ENCODE results near the gene SETBP1. TPM values are rescaled to one million over a fixed set of nuclear protein-coding genes. Genes with fewer than 3 reads are reported as not detected.

The SETBP1 gene
- total RNA-seq, 1 experiment from 2014 or later, result 9.6 TPM

DNA sequence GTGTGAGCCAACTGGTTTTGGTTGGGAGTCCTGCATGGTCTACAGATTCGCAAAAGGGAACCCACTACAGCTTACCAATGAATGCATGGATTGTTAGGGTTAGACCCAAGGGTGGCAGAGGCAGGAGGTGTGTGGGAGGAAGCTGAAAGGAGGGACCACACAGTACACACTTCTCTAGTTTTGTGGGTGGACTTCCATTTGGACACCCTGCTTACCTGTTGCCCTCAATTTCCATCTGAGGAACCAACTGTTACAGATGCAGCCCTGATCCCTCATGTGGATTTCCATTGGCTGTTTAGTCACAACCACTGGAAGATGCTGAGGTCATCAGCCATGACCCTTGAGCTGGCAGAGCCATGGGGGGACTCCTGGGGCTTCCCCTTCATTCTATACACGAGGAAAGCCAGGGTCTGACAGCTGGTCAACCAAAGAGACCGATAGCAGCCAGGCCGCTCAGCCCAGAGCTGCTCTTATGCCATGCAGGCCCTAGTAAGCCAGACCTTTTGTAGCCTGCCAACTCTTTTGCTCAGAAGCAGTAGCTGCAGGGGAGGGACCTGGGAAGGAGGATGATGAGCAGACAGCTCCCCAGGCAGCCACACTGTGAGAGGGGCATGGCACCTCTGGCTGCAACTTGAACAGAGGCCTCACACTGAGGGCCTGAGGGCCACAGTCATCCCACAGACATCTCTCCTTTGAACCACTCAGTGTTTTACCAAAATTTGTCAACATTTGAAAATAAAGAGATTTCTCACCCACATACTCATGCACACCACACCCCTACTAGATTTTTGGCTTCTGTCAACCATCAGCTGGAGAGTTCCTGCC is 162.1 kb downstream of the SETBP1 start:
- no peaks in the 10 kb centered on the region for H3K27me3 Mint-ChIP-seq (ENCODE audit: low read depth)
- no peak overlapping the region for H3K27ac Mint-ChIP-seq
- H3K4me1 Mint-ChIP-seq, result peaks cover 37% of the 10 kb centered on the region
- DNase-seq (ENCODE audit: low spot score) (no peak), ATAC-seq (no peak)
- peaks cover 8% of the 10 kb centered on the region for H3K9me3 Mint-ChIP-seq
- TF ChIP-seq FOXK1 (CRISPR knock-in tag; IDR thresholded peaks at IDR 0.05) (no peak), ZNF396 (CRISPR knock-in tag; IDR thresholded peaks at IDR 0.05; ENCODE audit: borderline replicate concordance) (no peak)
- no peak overlapping the region for H3K4me3 Mint-ChIP-seq
- no peaks in the 10 kb centered on the region for H3K36me3 Mint-ChIP-seq
- ChIA-PET POLR2A (no interaction called here), CTCF (no interaction called here)

DNA sequence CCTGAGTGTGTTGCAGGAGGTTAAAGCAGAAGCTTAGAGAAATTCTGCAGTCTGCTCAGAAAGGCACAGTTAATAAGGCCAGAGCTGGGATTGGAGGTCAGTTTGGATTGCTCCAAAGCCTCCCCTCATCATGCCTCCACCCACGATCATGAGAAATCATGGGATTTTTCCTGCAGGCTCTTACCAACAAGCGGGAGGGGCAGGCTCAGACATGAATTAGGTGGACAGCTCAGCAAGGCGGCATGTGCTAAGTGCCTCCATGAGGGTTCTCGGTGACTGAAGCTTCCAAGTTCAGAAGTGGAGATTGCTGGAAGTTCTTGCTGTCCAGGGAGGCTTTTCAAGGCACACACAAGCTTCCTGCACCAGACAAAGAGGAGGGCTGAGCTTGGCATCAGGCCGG is 163.8 kb downstream of the SETBP1 start:
- CTCF ChIA-PET, result no interaction called here
- Mint-ChIP-seq H3K27me3 (ENCODE audit: low read depth) (no peaks in the 10 kb centered on the region), H3K27ac (no peak overlapping the region), H3K4me1 (peaks cover 40% of the 10 kb centered on the region), H3K36me3 (no peaks in the 10 kb centered on the region), H3K9me3 (peaks cover 8% of the 10 kb centered on the region), H3K4me3 (no peak overlapping the region)
- no peak for ATAC-seq
- POLR2A ChIA-PET, result no interaction called here
- TF ChIP-seq SOX15 (CRISPR knock-in tag; IDR thresholded peaks at IDR 0.05) (no peak), JUN (CRISPR knock-in tag; IDR thresholded peaks at IDR 0.05) (no peak), MXD4 (CRISPR knock-in tag; IDR thresholded peaks at IDR 0.05; ENCODE audit: borderline replicate concordance) (no peak), CREM (CRISPR knock-in tag; IDR thresholded peaks at IDR 0.05) (no peak), ELF4 (CRISPR knock-in tag; IDR thresholded peaks at IDR 0.05; ENCODE audit: low read depth) (no peak), GABPB1 (CRISPR knock-in tag; IDR thresholded peaks at IDR 0.05) (no peak), ATF1 (CRISPR knock-in tag; IDR thresholded peaks at IDR 0.05) (no peak), NFYB (CRISPR knock-in tag; conservative IDR thresholded peaks at IDR 0.05; ENCODE audit: low read depth) (no peak), GRHL2 (CRISPR knock-in tag; IDR thresholded peaks at IDR 0.05; ENCODE audit: insufficient replicate concordance, severe bottlenecking) (no peak), ZNF396 (CRISPR knock-in tag; IDR thresholded peaks at IDR 0.05; ENCODE audit: borderline replicate concordance) (no peak), ZNF138 (CRISPR knock-in tag; conservative IDR thresholded peaks at IDR 0.05) (no peak), SMAD3 (CRISPR knock-in tag; IDR thresholded peaks at IDR 0.05; ENCODE audit: borderline replicate concordance) (no peak), NR2C2 (CRISPR knock-in tag; IDR thresholded peaks at IDR 0.05) (no peak), NR1H2 (CRISPR knock-in tag; IDR thresholded peaks at IDR 0.05) (no peak)
- TF ChIP-seq, protein P1, sequence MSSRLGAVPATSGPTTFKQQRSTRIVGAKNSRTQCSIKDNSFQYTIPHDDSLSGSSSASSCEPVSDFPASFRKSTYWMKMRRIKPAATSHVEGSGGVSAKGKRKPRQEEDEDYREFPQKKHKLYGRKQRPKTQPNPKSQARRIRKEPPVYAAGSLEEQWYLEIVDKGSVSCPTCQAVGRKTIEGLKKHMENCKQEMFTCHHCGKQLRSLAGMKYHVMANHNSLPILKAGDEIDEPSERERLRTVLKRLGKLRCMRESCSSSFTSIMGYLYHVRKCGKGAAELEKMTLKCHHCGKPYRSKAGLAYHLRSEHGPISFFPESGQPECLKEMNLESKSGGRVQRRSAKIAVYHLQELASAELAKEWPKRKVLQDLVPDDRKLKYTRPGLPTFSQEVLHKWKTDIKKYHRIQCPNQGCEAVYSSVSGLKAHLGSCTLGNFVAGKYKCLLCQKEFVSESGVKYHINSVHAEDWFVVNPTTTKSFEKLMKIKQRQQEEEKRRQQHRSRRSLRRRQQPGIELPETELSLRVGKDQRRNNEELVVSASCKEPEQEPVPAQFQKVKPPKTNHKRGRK (CRISPR knock-in tag; IDR thresholded peaks at IDR 0.05; ENCODE audit: borderline replicate concordance), result no peak
- TF ChIP-seq, protein P2, sequence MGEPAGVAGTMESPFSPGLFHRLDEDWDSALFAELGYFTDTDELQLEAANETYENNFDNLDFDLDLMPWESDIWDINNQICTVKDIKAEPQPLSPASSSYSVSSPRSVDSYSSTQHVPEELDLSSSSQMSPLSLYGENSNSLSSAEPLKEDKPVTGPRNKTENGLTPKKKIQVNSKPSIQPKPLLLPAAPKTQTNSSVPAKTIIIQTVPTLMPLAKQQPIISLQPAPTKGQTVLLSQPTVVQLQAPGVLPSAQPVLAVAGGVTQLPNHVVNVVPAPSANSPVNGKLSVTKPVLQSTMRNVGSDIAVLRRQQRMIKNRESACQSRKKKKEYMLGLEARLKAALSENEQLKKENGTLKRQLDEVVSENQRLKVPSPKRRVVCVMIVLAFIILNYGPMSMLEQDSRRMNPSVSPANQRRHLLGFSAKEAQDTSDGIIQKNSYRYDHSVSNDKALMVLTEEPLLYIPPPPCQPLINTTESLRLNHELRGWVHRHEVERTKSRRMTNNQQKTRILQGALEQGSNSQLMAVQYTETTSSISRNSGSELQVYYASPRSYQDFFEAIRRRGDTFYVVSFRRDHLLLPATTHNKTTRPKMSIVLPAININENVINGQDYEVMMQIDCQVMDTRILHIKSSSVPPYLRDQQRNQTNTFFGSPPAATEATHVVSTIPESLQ (CRISPR knock-in tag; IDR thresholded peaks at IDR 0.05), result no peak
- TF ChIP-seq, protein P3, sequence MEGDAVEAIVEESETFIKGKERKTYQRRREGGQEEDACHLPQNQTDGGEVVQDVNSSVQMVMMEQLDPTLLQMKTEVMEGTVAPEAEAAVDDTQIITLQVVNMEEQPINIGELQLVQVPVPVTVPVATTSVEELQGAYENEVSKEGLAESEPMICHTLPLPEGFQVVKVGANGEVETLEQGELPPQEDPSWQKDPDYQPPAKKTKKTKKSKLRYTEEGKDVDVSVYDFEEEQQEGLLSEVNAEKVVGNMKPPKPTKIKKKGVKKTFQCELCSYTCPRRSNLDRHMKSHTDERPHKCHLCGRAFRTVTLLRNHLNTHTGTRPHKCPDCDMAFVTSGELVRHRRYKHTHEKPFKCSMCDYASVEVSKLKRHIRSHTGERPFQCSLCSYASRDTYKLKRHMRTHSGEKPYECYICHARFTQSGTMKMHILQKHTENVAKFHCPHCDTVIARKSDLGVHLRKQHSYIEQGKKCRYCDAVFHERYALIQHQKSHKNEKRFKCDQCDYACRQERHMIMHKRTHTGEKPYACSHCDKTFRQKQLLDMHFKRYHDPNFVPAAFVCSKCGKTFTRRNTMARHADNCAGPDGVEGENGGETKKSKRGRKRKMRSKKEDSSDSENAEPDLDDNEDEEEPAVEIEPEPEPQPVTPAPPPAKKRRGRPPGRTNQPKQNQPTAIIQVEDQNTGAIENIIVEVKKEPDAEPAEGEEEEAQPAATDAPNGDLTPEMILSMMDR (IDR thresholded peaks at IDR 0.05), result no peak
- TF ChIP-seq, protein P4, sequence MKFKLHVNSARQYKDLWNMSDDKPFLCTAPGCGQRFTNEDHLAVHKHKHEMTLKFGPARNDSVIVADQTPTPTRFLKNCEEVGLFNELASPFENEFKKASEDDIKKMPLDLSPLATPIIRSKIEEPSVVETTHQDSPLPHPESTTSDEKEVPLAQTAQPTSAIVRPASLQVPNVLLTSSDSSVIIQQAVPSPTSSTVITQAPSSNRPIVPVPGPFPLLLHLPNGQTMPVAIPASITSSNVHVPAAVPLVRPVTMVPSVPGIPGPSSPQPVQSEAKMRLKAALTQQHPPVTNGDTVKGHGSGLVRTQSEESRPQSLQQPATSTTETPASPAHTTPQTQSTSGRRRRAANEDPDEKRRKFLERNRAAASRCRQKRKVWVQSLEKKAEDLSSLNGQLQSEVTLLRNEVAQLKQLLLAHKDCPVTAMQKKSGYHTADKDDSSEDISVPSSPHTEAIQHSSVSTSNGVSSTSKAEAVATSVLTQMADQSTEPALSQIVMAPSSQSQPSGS (CRISPR knock-in tag; IDR thresholded peaks at IDR 0.05; ENCODE audit: borderline replicate concordance, low read depth), result no peak
- TF ChIP-seq, protein P5, sequence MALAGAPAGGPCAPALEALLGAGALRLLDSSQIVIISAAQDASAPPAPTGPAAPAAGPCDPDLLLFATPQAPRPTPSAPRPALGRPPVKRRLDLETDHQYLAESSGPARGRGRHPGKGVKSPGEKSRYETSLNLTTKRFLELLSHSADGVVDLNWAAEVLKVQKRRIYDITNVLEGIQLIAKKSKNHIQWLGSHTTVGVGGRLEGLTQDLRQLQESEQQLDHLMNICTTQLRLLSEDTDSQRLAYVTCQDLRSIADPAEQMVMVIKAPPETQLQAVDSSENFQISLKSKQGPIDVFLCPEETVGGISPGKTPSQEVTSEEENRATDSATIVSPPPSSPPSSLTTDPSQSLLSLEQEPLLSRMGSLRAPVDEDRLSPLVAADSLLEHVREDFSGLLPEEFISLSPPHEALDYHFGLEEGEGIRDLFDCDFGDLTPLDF (CRISPR knock-in tag; IDR thresholded peaks at IDR 0.05), result no peak
- TF ChIP-seq, protein P6, sequence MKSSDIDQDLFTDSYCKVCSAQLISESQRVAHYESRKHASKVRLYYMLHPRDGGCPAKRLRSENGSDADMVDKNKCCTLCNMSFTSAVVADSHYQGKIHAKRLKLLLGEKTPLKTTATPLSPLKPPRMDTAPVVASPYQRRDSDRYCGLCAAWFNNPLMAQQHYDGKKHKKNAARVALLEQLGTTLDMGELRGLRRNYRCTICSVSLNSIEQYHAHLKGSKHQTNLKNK (CRISPR knock-in tag; IDR thresholded peaks at IDR 0.05), result no peak
- no peak for DNase-seq (ENCODE audit: low spot score)
